Measurements from ENCODE around the gene BCDIN3D.

DNA sequence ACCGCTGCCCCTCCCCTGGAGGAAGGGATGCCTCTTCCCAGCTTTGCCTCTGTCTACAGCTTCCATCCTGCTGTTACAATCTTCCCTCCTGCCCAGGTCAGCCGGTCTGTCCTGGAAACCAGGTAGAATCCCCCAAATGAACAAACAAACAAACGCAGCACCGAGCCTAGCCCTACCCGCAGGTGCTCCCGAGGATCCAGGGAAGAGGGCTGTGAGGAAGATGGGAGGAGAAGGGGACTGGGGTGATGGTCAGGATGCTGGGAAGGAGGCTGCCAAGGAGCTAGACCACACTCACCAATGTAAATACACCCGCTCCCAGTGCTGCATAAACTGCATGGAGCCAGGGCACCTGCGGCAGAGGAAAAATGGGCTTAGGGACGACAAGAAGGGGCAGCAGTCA is 44.2 kb upstream of the BCDIN3D start:
- TF ChIP-seq CTCF (IDR thresholded peaks at IDR 0.05; ENCODE audit: insufficient read depth, low read depth, low read length) (no peak), EZH2 (IDR thresholded peaks at IDR 0.05; ENCODE audit: insufficient read depth, low read length) (no peak)

Measured in astrocyte (in vitro differentiated cells and primary cell).